ENCODE results near the gene PHOSPHO1.

Gene PHOSPHO1

DNA sequence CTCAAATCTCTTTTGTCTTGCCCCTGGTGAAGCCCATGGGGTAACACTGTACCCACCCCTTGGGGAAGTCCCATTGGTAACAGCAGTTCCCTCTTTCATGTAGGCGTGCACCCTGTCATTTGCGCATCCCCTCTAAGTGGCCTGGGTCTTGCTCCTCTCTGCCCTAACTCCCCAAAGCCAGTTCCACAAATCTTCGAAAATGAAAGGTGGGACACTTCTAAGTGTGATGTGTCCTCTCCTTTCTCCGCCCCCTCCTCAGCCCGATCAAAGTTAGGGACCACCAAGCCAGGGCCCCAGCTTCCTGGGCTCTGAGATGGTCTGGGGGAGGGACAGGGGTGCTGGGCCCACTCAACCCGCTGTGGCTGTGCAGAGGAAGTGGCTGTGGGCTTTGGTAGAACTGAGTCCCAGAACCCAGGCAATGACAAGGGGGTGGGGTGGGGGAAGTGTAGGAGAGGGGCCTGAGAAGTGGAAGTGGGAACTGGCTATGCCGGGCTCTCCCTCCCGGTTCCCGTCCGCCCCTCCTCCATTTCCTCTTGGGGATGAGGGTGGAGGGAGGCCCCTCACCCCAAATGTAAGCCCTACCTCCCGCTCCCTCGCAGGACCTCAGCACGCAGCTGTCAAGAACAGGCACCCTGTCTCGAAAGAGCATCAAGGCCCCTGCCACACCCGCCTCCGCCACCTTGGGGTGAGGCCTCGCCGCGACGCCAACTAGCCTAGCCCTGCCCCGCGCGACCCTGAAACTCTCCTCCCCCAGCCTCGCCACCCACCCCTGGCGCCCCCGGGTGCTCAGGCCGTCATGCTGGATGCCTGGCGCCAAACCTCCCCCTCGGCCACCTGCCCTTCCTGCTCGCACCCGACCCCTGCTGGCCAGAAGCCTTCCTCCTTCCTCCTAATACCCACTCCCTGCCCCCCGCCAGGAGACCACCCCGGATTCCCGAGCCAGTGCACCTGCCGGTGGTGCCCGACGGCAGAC is 11.4 kb downstream of the PHOSPHO1 start:
- Mint-ChIP-seq H3K9me3 (peaks cover 0 to 2% of the 10 kb centered on the region in 2 donors), H3K36me3 (peaks cover 35 to 59% of the 10 kb centered on the region in 2 donors)
- peak; percentile 63 for DNase-seq

DNA sequence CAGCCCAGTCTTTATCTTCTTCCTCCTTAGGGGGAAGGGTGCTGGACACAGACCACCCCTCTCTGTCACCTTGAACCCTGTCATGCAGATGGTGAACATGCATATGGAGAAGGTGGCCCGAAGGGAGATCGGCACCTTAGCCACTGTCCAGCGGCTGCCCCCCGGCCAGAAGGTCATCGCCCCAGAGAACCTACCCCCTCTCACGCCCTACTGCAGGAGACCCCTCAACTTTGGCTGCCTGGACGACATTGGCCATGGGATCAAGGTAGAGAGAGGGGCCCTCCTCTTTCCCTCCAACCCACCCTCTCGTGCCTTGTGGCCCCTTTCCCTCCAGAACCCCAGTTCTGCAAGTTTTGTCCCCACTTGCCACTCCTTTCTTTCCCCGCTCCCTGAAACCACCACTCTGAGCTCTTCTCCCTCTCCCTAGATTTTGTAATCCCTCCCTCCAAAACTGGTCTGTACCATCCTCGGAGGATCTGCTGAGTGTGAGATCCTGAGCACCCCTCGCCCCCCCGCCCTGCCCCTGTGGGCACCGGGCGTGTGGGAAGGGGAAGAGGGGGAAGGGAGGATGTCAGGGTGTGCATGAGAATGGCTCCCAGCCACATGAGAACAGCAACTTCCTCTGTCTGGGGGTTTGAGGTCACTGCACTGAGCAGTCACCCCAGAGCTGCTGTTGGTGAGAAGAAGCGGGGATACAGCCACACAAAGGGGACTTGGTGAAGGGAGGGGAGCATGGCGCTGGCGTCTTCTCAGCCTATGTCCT is 12.8 kb downstream of the PHOSPHO1 start:
- peak; percentile 67 to 73 for ATAC-seq (replicated peaks)
- Mint-ChIP-seq H3K4me3 (peak overlapping the region; percentile 66 to 80), H3K4me1 (peaks cover 57 to 72% of the 10 kb centered on the region in 2 donors), H3K36me3 (peaks cover 34 to 59% of the 10 kb centered on the region in 2 donors), H3K27ac (peak overlapping the region; percentile 86), H3K27me3 (peaks cover 4 to 5% of the 10 kb centered on the region in 2 donors), H3K9me3 (peaks cover 0 to 2% of the 10 kb centered on the region in 2 donors)
- DNase-seq, result peak; percentile 51

More for the DNA sequence above, 11.4 kb downstream of the PHOSPHO1 start:
- Mint-ChIP-seq H3K27me3 (peaks cover 13 to 17% of the 10 kb centered on the region in 2 donors), H3K4me1 (peaks cover 55 to 72% of the 10 kb centered on the region in 2 donors), H3K27ac (peak overlapping the region; percentile 91), H3K4me3 (peak overlapping the region; percentile 60 to 72)
- peak; percentile 82 to 85 for ATAC-seq (replicated peaks)

DNA sequence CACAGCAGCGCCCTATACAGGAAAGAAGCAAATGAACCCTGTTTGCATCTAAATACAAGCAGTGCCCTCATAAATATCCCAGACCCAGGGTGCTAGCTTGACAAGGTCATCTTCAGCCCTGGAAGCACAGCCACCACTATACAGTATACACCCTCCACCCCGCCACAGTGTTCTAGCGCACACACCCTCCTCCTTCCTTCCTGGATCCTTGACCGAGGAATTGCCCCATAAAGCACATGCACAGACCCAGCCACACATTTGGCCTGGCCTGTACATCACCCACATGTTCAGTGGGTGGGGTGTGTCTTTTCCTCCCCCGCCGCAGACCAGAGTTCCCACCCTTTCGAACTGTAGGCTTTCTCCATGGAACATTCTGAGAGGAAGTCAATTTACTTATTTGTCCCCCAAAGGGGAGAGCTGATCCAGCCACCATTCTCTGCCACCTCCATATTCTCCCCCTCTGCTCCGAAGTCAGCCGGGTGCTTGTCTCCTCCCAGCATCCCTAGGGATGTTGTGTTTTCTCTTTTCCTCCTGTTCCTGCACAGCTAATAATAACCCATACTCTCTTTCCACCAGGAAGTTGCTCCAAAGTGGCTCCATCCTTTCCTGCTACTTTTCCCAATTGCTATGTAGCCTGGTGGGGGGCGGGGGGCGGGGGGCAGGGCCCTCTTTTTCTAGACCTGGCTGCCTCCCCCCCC is 13.5 kb downstream of the PHOSPHO1 start:
- peaks cover 0 to 2% of the 10 kb centered on the region in 2 donors for H3K9me3 Mint-ChIP-seq

DNA sequence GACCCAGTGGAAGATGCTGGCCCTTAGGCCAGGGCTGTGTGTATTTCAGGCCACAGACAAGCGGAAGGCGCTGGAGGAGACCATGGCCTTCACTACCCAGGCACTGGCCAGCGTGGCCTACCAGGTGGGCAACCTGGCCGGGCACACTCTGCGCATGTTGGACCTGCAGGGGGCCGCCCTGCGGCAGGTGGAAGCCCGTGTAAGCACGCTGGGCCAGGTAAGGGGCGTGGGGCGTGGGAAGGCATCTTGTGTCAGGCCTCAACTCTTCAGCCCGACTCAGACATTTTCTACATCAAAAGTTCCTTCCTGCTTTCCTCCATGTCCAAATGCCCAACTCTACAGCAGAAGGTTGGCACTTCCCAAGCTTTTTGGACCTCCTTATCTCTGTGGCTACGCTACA is 14.1 kb downstream of the PHOSPHO1 start:
- Mint-ChIP-seq H3K4me1 (peaks cover 62 to 79% of the 10 kb centered on the region in 2 donors), H3K4me3 (peak overlapping the region in 1 of 2 donors; percentile 33), H3K27ac (peak overlapping the region; percentile 44), H3K9me3 (peaks cover 0 to 2% of the 10 kb centered on the region in 2 donors), H3K36me3 (peaks cover 26 to 47% of the 10 kb centered on the region in 2 donors), H3K27me3 (no peaks in the 10 kb centered on the region)
- ATAC-seq (replicated peaks) (no peak), DNase-seq (no peak)

More for the DNA sequence above, 13.5 kb downstream of the PHOSPHO1 start:
- Mint-ChIP-seq H3K27ac (no peak overlapping the region), H3K4me1 (peaks cover 60 to 75% of the 10 kb centered on the region in 2 donors), H3K27me3 (no peaks in the 10 kb centered on the region), H3K36me3 (peaks cover 30 to 51% of the 10 kb centered on the region in 2 donors), H3K4me3 (peak overlapping the region in 1 of 2 donors; percentile 11)
- no peak for DNase-seq
- no peak for ATAC-seq (replicated peaks)

DNA sequence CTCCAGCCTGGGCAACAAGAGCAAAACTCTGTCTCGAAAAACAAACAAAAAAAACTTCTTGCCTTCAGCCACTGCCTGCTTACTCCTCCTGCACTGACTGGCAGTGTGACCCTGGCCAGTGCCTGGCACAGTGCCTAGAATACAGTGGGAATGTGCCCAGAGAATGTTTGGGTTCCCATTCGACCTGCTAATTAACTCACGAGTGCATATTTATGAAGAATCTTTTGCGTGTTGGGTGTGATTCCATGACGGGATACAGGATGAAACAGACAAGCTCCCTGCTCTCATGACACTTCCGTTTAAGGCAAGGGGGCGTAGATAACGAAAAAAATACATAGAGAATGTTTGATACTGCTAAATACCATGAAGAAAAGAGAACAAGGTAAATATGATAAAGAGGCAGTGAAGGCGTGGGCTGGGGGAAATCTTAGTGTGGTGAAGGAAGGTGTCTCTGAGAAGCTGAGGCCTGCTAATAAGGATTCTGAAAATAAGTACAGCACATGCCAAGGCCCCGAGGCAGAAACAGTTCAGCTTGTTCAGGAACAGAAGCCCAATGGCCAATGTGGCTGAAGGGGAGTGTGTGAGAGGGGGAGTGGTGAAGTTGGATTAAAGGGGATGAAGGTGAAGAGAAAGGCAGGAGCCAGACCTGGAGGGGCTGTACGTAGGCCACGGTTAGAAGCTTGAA is 15.8 kb downstream of the PHOSPHO1 start:
- no peaks in the 10 kb centered on the region for H3K27me3 Mint-ChIP-seq
- DNase-seq, result no peak
- H3K27ac Mint-ChIP-seq, result peak overlapping the region; percentile 92
- ATAC-seq (replicated peaks), result no peak
- peaks cover 24 to 43% of the 10 kb centered on the region in 2 donors for H3K36me3 Mint-ChIP-seq
- H3K4me3 Mint-ChIP-seq, result peak overlapping the region; percentile 59 to 63
- peaks cover 0 to 2% of the 10 kb centered on the region in 2 donors for H3K9me3 Mint-ChIP-seq
- peaks cover 74 to 94% of the 10 kb centered on the region in 2 donors for H3K4me1 Mint-ChIP-seq

DNA sequence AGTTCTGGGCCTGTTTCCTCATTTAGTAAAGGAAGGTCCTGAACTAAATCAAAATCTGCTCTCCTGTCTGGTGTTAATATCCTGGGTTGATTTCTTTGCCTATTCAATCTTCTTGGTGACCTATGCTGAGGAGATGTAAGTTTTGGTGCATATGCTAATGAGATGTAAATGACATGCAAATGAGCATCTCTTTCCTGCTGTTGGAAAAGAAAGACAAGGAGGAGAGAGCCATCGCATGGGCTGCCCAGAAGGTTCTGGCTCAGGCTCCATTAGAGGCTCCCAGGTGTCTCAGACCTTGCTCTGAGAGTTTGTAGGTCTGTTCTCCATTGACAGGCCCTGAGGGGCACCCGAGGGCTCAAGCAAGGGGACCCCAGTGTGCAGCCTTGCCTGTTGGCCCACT is 16.7 kb downstream of the PHOSPHO1 start:
- peaks cover 0 to 2% of the 10 kb centered on the region in 2 donors for H3K9me3 Mint-ChIP-seq
- H3K36me3 Mint-ChIP-seq, result peaks cover 24 to 34% of the 10 kb centered on the region in 2 donors
- no peak for ATAC-seq (replicated peaks)
- no peaks in the 10 kb centered on the region for H3K27me3 Mint-ChIP-seq
- H3K27ac Mint-ChIP-seq, result no peak overlapping the region
- peaks cover 76 to 94% of the 10 kb centered on the region in 2 donors for H3K4me1 Mint-ChIP-seq
- H3K4me3 Mint-ChIP-seq, result peak overlapping the region in 1 of 2 donors; percentile 42
- DNase-seq, result no peak

DNA sequence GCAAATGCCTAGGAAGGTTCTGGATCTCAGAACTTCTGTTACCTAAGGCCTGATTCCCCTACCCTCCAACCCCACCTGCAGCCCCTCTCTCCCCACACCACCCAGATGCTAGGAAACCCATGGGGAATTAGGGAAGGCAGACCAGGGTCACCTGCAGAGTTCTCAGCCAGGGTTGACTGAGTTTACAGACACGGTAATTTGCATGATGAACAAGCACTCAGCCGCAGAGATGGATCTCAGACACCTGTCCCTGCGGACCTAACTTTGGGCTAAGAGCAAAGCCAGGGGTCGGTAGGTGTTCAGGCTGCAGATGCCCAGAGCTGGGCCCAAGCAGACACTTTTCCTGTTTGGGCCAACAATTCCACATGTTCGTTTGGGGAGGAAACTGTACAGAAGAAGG is 17.2 kb downstream of the PHOSPHO1 start:
- Mint-ChIP-seq H3K27me3 (no peaks in the 10 kb centered on the region), H3K9me3 (peaks cover 0 to 2% of the 10 kb centered on the region in 2 donors), H3K36me3 (peaks cover 23 to 32% of the 10 kb centered on the region in 2 donors), H3K27ac (peak overlapping the region; percentile 90), H3K4me1 (peaks cover 75 to 92% of the 10 kb centered on the region in 2 donors), H3K4me3 (peak overlapping the region; percentile 69 to 73)
- DNase-seq (no peak), ATAC-seq (replicated peaks) (no peak)

DNA sequence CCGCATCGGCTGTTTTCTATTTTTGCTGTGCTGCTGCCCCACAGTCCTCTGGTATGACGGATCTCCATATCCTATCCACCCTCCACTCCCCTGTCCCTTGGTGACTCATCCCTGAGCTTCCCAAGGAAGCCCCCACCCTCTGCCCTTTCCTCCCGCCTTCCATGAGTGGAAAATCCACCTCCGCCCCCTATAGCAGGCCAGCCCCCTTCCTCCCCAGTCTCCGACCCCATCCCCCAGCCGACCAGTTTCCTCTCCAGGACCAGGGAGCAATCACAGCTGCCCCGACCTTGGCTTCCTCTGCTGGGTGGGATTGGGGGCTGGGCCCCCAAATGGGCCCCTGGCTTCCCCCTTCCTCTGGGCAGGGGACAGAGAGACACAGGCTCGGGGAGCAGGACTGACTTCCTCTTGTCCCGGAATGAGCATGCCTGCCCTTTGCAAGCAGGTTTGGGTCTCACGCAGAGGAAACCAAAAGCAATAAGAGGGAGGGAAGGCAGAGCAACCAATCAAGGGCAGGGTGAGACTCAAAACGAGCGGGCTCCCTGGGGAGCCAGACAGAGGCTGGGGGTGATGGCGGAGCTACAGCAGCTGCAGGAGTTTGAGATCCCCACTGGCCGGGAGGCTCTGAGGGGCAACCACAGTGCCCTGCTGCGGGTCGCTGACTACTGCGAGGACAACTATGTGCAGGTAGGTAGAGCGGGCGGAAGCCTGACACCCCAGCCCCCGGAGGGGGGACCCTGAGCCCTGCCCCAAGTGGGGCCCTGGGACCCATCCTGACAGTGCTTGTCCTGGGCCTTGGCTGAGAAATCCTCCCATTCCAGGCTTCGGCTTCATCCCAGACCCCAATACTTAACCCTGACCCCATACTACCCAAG is 20.2 kb downstream of the PHOSPHO1 start, which contains the start of the genes ABI3 and GNGT2:
Gene ABI3, plus strand, starts transcription at position 550 of the 872 bp plus-strand sequence. Its CDS starts 18 bp downstream, at position 568.
Gene GNGT2, minus strand, starts transcription at position 417 of the 872 bp plus-strand sequence. CDS start 3,152 bp downstream, outside the sequence.
- DNase-seq (peak; percentile 79), ATAC-seq (replicated peaks) (peak; percentile 97)
- Mint-ChIP-seq H3K4me1 (peaks cover 62 to 65% of the 10 kb centered on the region in 2 donors), H3K4me3 (peak within 1 kb of the TSS; percentile 84 to 91), H3K27me3 (no peaks in the 10 kb centered on the region), H3K9me3 (peaks cover 0 to 2% of the 10 kb centered on the region in 2 donors), H3K36me3 (peaks cover 17 to 27% of the 10 kb centered on the region in 2 donors), H3K27ac (peak within 1 kb of the TSS; percentile 97)

DNA sequence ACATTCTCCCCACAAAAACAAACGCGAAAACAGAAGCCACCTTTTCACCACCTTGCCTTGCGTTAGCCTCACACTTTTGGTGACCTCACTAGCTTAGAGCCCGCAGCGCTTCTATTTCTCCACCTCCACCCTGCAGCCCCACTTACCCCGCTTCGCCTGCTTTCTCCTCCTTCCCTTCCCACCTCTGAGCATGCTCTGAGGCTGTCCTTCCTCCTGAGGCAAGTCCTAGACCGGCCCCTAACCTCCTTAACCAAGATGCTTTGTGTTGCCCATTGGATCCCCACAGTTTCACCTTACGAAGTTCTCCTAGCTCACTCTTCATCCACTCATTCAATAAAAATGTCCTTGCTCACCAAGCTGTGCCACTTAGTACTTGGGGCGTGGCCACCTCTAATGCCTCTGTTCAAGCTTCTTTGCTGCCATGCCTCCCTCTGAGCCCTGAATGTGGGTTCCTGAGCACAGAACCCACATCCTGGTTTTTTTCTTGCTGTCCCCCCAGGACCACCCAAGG is 21.5 kb downstream of the PHOSPHO1 start:
- no peak for ATAC-seq (replicated peaks)
- no peak for DNase-seq
- Mint-ChIP-seq H3K9me3 (no peaks in the 10 kb centered on the region), H3K27me3 (no peaks in the 10 kb centered on the region), H3K4me3 (peak overlapping the region; percentile 4 to 91), H3K4me1 (peaks cover 53 to 55% of the 10 kb centered on the region in 2 donors), H3K36me3 (peaks cover 15 to 19% of the 10 kb centered on the region in 2 donors), H3K27ac (no peak overlapping the region)

DNA sequence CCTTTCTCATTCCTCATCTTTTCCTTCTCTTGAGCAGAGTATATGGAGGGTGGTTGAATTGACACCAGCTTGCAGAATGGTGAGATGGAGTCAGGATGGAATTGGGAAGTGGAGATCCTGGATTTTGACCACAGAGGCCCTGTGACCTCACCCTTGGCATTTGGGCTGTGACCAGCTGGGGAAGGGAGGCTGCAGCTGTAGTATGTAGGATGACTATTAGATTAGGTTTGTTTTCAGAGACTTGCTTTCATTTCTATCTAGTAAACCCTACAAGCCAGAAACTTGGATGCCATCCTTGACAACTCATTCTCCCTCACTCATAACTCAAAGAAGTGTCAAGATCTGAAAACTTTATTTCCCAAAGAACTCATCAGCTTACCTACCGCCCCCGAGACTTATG is 26.1 kb downstream of the PHOSPHO1 start:
- H3K27me3 Mint-ChIP-seq, result no peaks in the 10 kb centered on the region
- H3K9me3 Mint-ChIP-seq, result no peaks in the 10 kb centered on the region
- no peak for ATAC-seq (replicated peaks)
- peaks cover 9 to 18% of the 10 kb centered on the region in 2 donors for H3K4me1 Mint-ChIP-seq
- H3K27ac Mint-ChIP-seq, result no peak overlapping the region
- H3K4me3 Mint-ChIP-seq, result no peak overlapping the region
- DNase-seq, result no peak
- H3K36me3 Mint-ChIP-seq, result peaks cover 10 to 15% of the 10 kb centered on the region in 2 donors

DNA sequence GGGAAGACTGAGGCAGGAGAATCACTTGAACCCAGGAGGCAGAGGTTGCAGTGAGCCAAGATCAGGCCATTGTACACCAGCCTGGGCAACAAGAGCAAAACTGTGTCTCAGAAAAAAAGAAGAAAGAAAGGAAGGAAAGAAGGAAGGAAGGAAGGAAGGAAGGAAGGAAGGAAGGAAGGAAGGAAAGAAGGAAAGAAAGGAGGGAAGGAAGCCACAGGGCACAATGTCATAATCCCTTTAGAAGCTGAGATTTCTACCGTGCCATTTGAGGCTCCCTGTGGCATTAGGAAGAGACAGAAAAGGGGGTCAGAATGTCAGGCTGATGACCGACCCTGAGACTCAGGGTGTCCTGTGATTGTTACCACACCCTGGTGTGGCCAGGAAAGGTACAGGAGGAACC is 26.8 kb downstream of the PHOSPHO1 start:
- Mint-ChIP-seq H3K4me3 (no peak overlapping the region), H3K36me3 (peaks cover 10 to 15% of the 10 kb centered on the region in 2 donors), H3K4me1 (peaks cover 2 to 11% of the 10 kb centered on the region in 2 donors), H3K27me3 (no peaks in the 10 kb centered on the region), H3K27ac (no peak overlapping the region), H3K9me3 (no peaks in the 10 kb centered on the region)
- DNase-seq, result no peak
- no peak for ATAC-seq (replicated peaks)

DNA sequence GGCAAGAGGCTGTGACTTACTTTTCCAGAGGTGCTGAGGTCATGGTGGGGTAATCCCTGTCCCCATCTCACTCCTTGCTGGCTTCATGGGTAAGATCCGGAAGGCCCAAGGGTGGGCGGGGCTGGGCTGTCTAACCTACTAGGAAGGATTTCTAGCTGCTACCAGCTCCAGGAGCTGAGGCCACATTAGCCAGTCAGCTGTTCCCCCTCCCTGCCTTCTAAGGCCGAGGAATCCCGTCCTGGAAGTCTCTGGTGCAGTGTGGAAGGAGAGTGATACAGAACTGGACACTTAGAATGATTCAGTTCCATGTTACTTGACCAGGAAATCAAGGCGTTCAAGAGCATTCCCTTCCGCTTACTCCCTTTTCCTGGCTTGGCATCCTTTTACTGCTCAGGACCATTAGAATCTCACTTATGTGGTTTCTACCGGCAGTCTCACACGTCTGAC is 29.1 kb downstream of the PHOSPHO1 start:
- Mint-ChIP-seq H3K4me1 (peaks cover 0 to 5% of the 10 kb centered on the region in 2 donors), H3K36me3 (peaks cover 8 to 10% of the 10 kb centered on the region in 2 donors), H3K4me3 (no peak overlapping the region), H3K27ac (no peak overlapping the region), H3K27me3 (no peaks in the 10 kb centered on the region), H3K9me3 (no peaks in the 10 kb centered on the region)
- DNase-seq (no peak), ATAC-seq (replicated peaks) (no peak)

Data from stimulated activated naive B cell treated with anti-CD40 and anti-IgM and Interleukin-4, amounts not matched to agents 10 μg/mL and 1 μg/mL and 100 μg/mL, for 72 hours (primary cell).